Measurements from ENCODE around the gene CLPTM1L.

Gene CLPTM1L

DNA sequence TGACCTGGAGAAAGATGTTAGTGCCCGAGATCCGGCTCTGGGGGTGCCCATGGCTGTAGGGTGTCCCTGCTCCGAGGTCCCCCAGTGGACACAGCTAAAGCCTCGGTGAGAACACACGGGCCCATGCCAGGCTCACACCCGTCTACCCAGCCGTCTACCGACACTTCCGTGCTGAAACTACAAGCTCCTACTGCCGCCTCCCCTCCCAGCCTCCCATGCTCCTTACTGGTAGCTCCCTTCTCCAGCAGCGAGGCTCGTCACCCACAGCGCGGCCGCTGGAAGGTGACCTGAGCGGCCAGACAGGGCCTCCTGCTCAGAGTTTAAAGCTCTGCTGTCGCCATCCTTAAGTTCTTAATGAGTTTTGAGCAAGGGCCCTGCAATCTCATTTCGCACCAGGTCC is 33.2 kb upstream of the CLPTM1L start:
- Histone ChIP-seq H3K9ac (ENCODE audit: low read depth, low read length, poor library complexity, severe bottlenecking) (no peak overlapping the region), H3K79me2 (ENCODE audit: insufficient read depth, low read length) (no peaks in the 10 kb centered on the region), H3K36me3 (ENCODE audit: insufficient read depth, low read length) (no peaks in the 10 kb centered on the region), H3K4me3 (ENCODE audit: low read length, poor library complexity, severe bottlenecking) (no peak overlapping the region), H4K20me1 (ENCODE audit: insufficient read depth, low read length, poor library complexity, severe bottlenecking) (no peaks in the 10 kb centered on the region), H3F3A (ENCODE audit: low read depth) (no peaks in the 10 kb centered on the region), H2AFZ (ENCODE audit: low read length) (no peak overlapping the region), H3K4me2 (ENCODE audit: low read depth, low read length, poor library complexity, severe bottlenecking) (no peak overlapping the region), H3K9me2 (replicated peaks; ENCODE audit: low read depth, low read length) (no peaks in the 10 kb centered on the region), H3K27me3 (ENCODE audit: insufficient read depth, low read length, poor library complexity, severe bottlenecking) (no peaks in the 10 kb centered on the region), H3K9me3 (ENCODE audit: insufficient read depth, low read depth, low read length) (no peaks in the 10 kb centered on the region), H3K4me1 (ENCODE audit: insufficient read depth, low read length, poor library complexity, severe bottlenecking) (no peaks in the 10 kb centered on the region)
- TF ChIP-seq, protein P1, sequence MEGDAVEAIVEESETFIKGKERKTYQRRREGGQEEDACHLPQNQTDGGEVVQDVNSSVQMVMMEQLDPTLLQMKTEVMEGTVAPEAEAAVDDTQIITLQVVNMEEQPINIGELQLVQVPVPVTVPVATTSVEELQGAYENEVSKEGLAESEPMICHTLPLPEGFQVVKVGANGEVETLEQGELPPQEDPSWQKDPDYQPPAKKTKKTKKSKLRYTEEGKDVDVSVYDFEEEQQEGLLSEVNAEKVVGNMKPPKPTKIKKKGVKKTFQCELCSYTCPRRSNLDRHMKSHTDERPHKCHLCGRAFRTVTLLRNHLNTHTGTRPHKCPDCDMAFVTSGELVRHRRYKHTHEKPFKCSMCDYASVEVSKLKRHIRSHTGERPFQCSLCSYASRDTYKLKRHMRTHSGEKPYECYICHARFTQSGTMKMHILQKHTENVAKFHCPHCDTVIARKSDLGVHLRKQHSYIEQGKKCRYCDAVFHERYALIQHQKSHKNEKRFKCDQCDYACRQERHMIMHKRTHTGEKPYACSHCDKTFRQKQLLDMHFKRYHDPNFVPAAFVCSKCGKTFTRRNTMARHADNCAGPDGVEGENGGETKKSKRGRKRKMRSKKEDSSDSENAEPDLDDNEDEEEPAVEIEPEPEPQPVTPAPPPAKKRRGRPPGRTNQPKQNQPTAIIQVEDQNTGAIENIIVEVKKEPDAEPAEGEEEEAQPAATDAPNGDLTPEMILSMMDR (conservative IDR thresholded peaks at IDR 0.05; ENCODE audit: low read length): no peak
- no peak for TF ChIP-seq EZH2phosphoT487 (IDR thresholded peaks at IDR 0.05; ENCODE audit: borderline replicate concordance)

DNA sequence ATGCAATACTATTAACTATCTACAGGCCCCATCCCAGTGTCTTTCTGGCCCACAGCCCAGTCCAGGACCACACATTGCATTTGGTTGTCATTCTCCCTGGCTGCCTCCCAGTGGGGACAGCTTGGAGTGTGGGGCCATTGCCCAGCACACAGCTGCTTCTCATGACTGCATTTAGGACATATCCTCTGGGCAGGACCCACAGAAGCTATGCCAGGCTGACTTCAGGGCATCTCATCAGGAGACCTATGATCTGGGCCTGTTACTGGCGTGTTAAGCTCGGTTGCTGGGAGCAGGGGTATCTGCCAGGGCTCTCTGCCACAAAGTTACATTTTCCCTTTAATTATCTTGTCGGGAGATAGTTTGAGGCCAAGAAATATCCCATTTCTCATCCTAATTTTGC is 32.1 kb upstream of the CLPTM1L start:
- Histone ChIP-seq H3K9ac (ENCODE audit: low read depth, low read length, poor library complexity, severe bottlenecking) (no peak overlapping the region), H3K79me2 (ENCODE audit: insufficient read depth, low read length) (no peaks in the 10 kb centered on the region), H3K27me3 (ENCODE audit: insufficient read depth, low read length, poor library complexity, severe bottlenecking) (no peaks in the 10 kb centered on the region), H3K4me1 (ENCODE audit: insufficient read depth, low read length, poor library complexity, severe bottlenecking) (no peaks in the 10 kb centered on the region), H4K20me1 (ENCODE audit: insufficient read depth, low read length, poor library complexity, severe bottlenecking) (no peaks in the 10 kb centered on the region), H2AFZ (ENCODE audit: low read length) (no peak overlapping the region), H3K4me3 (ENCODE audit: low read length, poor library complexity, severe bottlenecking) (no peak overlapping the region), H3F3A (ENCODE audit: low read depth) (no peaks in the 10 kb centered on the region), H3K9me2 (replicated peaks; ENCODE audit: low read depth, low read length) (no peaks in the 10 kb centered on the region), H3K4me2 (ENCODE audit: low read depth, low read length, poor library complexity, severe bottlenecking) (no peak overlapping the region), H3K9me3 (ENCODE audit: insufficient read depth, low read depth, low read length) (no peaks in the 10 kb centered on the region), H3K36me3 (ENCODE audit: insufficient read depth, low read length) (no peaks in the 10 kb centered on the region)
- TF ChIP-seq, protein P1 (conservative IDR thresholded peaks at IDR 0.05; ENCODE audit: low read length): no peak

DNA sequence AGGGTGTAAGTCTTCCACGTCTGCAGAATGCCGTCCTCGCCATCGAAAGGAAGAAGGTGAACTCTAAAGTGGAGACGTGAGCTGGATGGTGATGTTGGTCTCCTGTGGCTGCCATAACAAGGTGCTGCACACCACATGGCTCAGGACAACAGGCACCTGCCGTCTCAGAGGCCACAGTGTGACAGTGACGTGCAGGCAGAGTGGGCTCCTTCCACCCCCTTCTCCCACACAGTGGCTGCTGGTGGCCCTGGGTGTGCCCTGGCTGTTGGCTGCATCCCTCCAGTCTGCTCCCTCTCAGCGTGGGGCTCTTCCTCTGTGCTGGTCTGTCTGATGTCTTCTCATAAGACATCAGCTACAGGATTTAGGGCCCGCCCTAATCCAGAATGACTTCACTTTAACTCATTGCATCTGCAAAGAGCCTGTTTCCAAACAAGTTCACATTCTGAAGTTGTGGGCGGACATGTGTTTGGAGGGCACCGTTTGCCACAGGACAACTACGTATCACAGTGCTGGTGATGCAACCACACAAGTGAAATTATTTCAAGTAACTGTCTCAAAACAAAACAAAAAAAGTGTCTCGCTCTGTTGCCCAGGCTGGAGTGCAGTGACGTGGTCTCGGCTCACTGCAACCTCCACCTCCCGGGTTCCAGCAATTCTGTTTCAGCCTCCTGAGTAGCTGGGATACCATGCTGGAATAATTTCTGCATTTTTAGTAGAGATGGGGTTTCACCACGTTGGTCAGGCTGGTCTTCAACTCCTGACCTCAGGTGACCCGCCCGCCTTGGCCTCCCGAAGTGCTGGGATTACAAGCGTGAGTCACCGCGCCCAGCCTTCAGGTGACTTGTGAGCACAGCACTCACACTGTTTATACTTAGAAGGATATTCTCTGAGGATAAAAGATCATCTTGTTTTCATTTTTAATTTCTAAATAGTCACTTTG is 31.2 kb upstream of the CLPTM1L start:
- no peak overlapping the region for H2AFZ ChIP-seq (ENCODE audit: low read length)
- TF ChIP-seq EZH2phosphoT487 (IDR thresholded peaks at IDR 0.05; ENCODE audit: borderline replicate concordance): no peak
- TF ChIP-seq, protein P1 (conservative IDR thresholded peaks at IDR 0.05; ENCODE audit: low read length): no peak
- H3K4me2 ChIP-seq (ENCODE audit: low read depth, low read length, poor library complexity, severe bottlenecking): no peak overlapping the region
- no peak overlapping the region for H3K4me3 ChIP-seq (ENCODE audit: low read length, poor library complexity, severe bottlenecking)
- no peaks in the 10 kb centered on the region for H3K4me1 ChIP-seq (ENCODE audit: insufficient read depth, low read length, poor library complexity, severe bottlenecking)
- H3K79me2 ChIP-seq (ENCODE audit: insufficient read depth, low read length): no peaks in the 10 kb centered on the region
- no peaks in the 10 kb centered on the region for H3K9me3 ChIP-seq (ENCODE audit: insufficient read depth, low read depth, low read length)
- H3F3A ChIP-seq (ENCODE audit: low read depth): no peaks in the 10 kb centered on the region
- H3K36me3 ChIP-seq (ENCODE audit: insufficient read depth, low read length): no peaks in the 10 kb centered on the region
- no peaks in the 10 kb centered on the region for H4K20me1 ChIP-seq (ENCODE audit: insufficient read depth, low read length, poor library complexity, severe bottlenecking)
- no peaks in the 10 kb centered on the region for H3K9me2 ChIP-seq (replicated peaks; ENCODE audit: low read depth, low read length)
- no peak overlapping the region for H3K9ac ChIP-seq (ENCODE audit: low read depth, low read length, poor library complexity, severe bottlenecking)
- H3K27me3 ChIP-seq (ENCODE audit: insufficient read depth, low read length, poor library complexity, severe bottlenecking): no peaks in the 10 kb centered on the region

Measured in Loucy (cell line).